Testis (tissue), 2 donors: ENCODE results near the gene MRPS12.

ENCODE experiments used
- CTCF ChIP-seq, 3 experiments: fragments of 450-650 bp in 2 of 3; fragments of 200-600 bp in 1 of 3; sonication (generic) in 1 of 3; IDR thresholded peaks; one replicate each; pipeline ENCODE4 v1.5.1; 2016 to 2019; ENCODE audit warnings: antibody characterized with exemption in 3 of 3, mild to moderate bottlenecking in 2 of 3, moderate library complexity in 1 of 3
- POLR2A ChIP-seq: fragments of 450-650 bp; IDR thresholded peaks from one replicate; pipeline ENCODE4 v1.6.1; 2017; ENCODE audit warnings: antibody characterized with exemption, mild to moderate bottlenecking, moderate library complexity

- TF ChIP-seq POLR2A (no peak), CTCF (IDR thresholded peaks at IDR 0.05) (no peak)
These were observed 23.1 kb upstream of the MRPS12 start for GRCh38 chr19:38907670-38908069.
